Skin of body (tissue), 2 donors: Measurements from ENCODE around the gene PRKACA. TPM values are rescaled to one million over a fixed set of nuclear protein-coding genes. Genes with fewer than 3 reads are reported as not detected.
"Not testable (repeated sequence)": the region's sequence is repeated elsewhere in the genome, so short reads cannot be mapped to it uniquely, and the experiment has no call there.

Experiments used
- DNase-seq: peaks from one replicate; lab custom pipeline; 2025; lab: John Stamatoyannopoulos, UW
- total RNA-seq: library from RNA; depleted of rRNA; stranded (reverse); fragments of >200 nt; gene quantifications from one replicate; pipeline ENCODE4 v1.2.3, GENCODE V29; 2014

The PRKACA gene
- total RNA-seq, 1 donor from 2014 or later: 35.0 TPM

GRCh38 chr19:14147797-14148605 is 30.4 kb upstream of the PRKACA start:
- peak; percentile 59 for DNase-seq

GRCh38 chr19:14146789-14147216 is 29.2 kb upstream of the PRKACA start:
- DNase-seq: no peak

- DNase-seq: not testable (repeated sequence)
Observed at GRCh38 chr19:14146169-14146568, 28.6 kb upstream of the PRKACA start.

- DNase-seq: no peak
Observed at GRCh38 chr19:14145381-14145780, 27.8 kb upstream of the PRKACA start.

GRCh38 chr19:14142262-14143190 is 25.0 kb upstream of the PRKACA start:
- no peak for DNase-seq

- DNase-seq: no peak
Observed at GRCh38 chr19:14141041-14141440, 23.5 kb upstream of the PRKACA start.

GRCh38 chr19:14139944-14140343 is 22.4 kb upstream of the PRKACA start:
- no peak for DNase-seq

GRCh38 chr19:14138576-14139265 is 21.2 kb upstream of the PRKACA start:
- no peak for DNase-seq

GRCh38 chr19:14136509-14137281 is 19.1 kb upstream of the PRKACA start, which contains the start of gene ASF1B:
Gene ASF1B, minus strand, starts transcription at chr19:14136589. Its CDS starts 133 bp downstream, at chr19:14136456.
- DNase-seq: peak; percentile 100

GRCh38 chr19:14135985-14136508 is 18.5 kb upstream of the PRKACA start:
- no peak for DNase-seq

GRCh38 chr19:14135355-14135754 is 17.8 kb upstream of the PRKACA start:
- no peak for DNase-seq

GRCh38 chr19:14127929-14128509 is 10.5 kb upstream of the PRKACA start:
- no peak for DNase-seq

- no peak for DNase-seq
Observed at GRCh38 chr19:14127176-14127575, 9.6 kb upstream of the PRKACA start.

- no peak for DNase-seq
Observed at GRCh38 chr19:14122924-14123323, 5.4 kb upstream of the PRKACA start.

GRCh38 chr19:14120497-14120780 is 2.9 kb upstream of the PRKACA start:
- DNase-seq: no peak

- no peak for DNase-seq
Observed at GRCh38 chr19:14119644-14120496, 2.3 kb upstream of the PRKACA start.

GRCh38 chr19:14119146-14119545 is 1.6 kb upstream of the PRKACA start:
- no peak for DNase-seq

GRCh38 chr19:14118165-14119051 is 846 bp upstream of the PRKACA start:
- DNase-seq: peak; percentile 51
